ENCODE data around the gene SYDE1.

DNA sequence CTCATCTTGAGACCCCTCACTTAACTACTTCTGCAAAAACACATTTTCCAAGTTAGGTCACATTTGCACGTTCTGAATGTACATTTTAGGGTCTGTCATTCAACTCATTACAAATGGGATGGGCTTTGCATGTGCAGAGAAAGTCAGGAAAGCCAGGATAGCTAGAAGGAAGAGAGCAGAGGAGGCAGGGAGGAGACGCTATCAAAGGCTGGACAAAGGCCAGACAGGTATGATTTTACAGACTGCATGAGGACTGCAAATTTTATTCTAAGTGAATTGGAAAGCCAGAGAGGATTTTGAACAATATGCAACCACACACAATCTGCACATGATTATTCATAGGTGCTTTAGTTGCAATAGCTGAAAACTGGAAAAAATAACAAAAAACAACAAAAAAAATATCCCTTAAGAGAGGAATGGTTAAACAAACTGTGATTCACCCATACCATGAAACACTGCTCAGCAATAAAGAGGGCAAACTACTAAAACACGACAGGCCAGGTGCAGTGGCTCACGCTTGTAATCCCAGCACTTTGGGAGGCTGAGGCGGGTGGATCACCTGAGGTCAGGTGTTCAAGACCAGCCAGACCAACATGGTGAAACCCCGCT is 21.1 kb downstream of the SYDE1 start:
- no peak for TF ChIP-seq POLR2A (IDR thresholded peaks at IDR 0.05)
- TF ChIP-seq CTCF (IDR thresholded peaks at IDR 0.05): no peak
- no peak for TF ChIP-seq EP300 (IDR thresholded peaks at IDR 0.05)
- TF ChIP-seq POLR2AphosphoS5 (IDR thresholded peaks at IDR 0.05): no peak

All from gastroesophageal sphincter (tissue), 3 donors.